ENCODE measurements around the gene CCR1. TPM values are rescaled to one million over a fixed set of nuclear protein-coding genes. Genes with fewer than 3 reads are reported as not detected.

Gene CCR1
- total and polyA plus RNA-seq, 2 experiments from 2014 or later: not detected

- TF ChIP-seq ETS1 (IDR thresholded peaks at IDR 0.05) (no peak), REST (IDR thresholded peaks at IDR 0.05; ENCODE audit: unreplicated experiment) (no peak), NANOG (IDR thresholded peaks at IDR 0.05; ENCODE audit: borderline replicate concordance) (no peak), JUNB (IDR thresholded peaks at IDR 0.05; ENCODE audit: unreplicated experiment) (no peak)
These were observed 27.3 kb upstream of the CCR1 start (continued) for GRCh38 chr3:46235425-46235824.

GRCh38 chr3:46233194-46233593, 25.1 kb upstream of the CCR1 start:
- no peaks in the 10 kb centered on the region for H3K9me3 Mint-ChIP-seq
- H3K36me3 Mint-ChIP-seq (ENCODE audit: low read depth): no peaks in the 10 kb centered on the region
- 0 out of 2 replicates have a peak, but pooled peaks cover 3% of the 10 kb centered on the region for H3K9me2 ChIP-seq (ENCODE audit: insufficient read depth)
- no peak overlapping the region for H3K4me3 ChIP-seq
- H3K27me3 Mint-ChIP-seq (ENCODE audit: insufficient read depth, low read depth, poor library complexity): peaks cover 2% of the 10 kb centered on the region
- no peaks in the 10 kb centered on the region for H3K79me2 ChIP-seq (replicated peaks; ENCODE audit: insufficient read depth)
- H3K27ac Mint-ChIP-seq: no peak overlapping the region
- no peaks in the 10 kb centered on the region for H3K36me3 ChIP-seq (ENCODE audit: insufficient read depth)
- H3K4me1 ChIP-seq (ENCODE audit: insufficient read depth): no peaks in the 10 kb centered on the region
- H4K20me1 ChIP-seq (replicated peaks; ENCODE audit: insufficient read depth): no peaks in the 10 kb centered on the region
- H3K4me1 Mint-ChIP-seq: no peaks in the 10 kb centered on the region
- no peak overlapping the region for H2AFZ ChIP-seq
- DNase-seq (ENCODE audit: low spot score): no peak
- no peak overlapping the region for H3K27ac ChIP-seq (ENCODE audit: low read depth)
- no peaks in the 10 kb centered on the region for H3F3A ChIP-seq (replicated peaks; ENCODE audit: low read depth)
- H3K4me2 ChIP-seq: no peak overlapping the region
- H3K27me3 ChIP-seq (ENCODE audit: insufficient read depth): no peaks in the 10 kb centered on the region
- H3K4me3 Mint-ChIP-seq: no peak overlapping the region
- ATAC-seq: no peak
- TF ChIP-seq EZH2 (IDR thresholded peaks at IDR 0.05; ENCODE audit: low read depth, unreplicated experiment) (no peak), CTCF (conservative IDR thresholded peaks at IDR 0.05; ENCODE audit: low read depth in 2 of 2) (no peak), REST (IDR thresholded peaks at IDR 0.05; ENCODE audit: unreplicated experiment) (no peak), EZH2phosphoT487 (IDR thresholded peaks at IDR 0.05; ENCODE audit: unreplicated experiment) (no peak), CREB1 (CRISPR knock-in tag; IDR thresholded peaks at IDR 0.05; ENCODE audit: low read depth) (no peak), ETS1 (IDR thresholded peaks at IDR 0.05) (no peak), JUNB (IDR thresholded peaks at IDR 0.05; ENCODE audit: unreplicated experiment) (no peak)
